Ovary (tissue), 9 donors: ENCODE measurements around the gene NUP42. TPM values are rescaled to one million over a fixed set of nuclear protein-coding genes. Genes with fewer than 3 reads are reported as not detected.
"Not testable (repeated sequence)": the region's sequence is repeated elsewhere in the genome, so short reads cannot be mapped to it uniquely, and the experiment has no call there.

Experiments
- DNase-seq, 5 donors: peaks; one replicate each; pipeline ENCODE4 v3.0.0-alpha.2; 2019 to 2020
- H3K27ac ChIP-seq, 2 donors: fragments of 200-600 bp; one replicate each; pipeline versions ENCODE4 v1.5.1 to v1.8.0; 2019 to 2022
- H3K27me3 ChIP-seq: fragments of 200-600 bp; one replicate; pipeline ENCODE4 v1.8.0; 2022
- H3K36me3 ChIP-seq: fragments of 200-600 bp; sonication (generic); one replicate; pipeline ENCODE4 v1.5.1; 2019
- H3K4me1 ChIP-seq: one replicate; pipeline ENCODE4 v1.8.1; 2013; ENCODE audit warnings: mild to moderate bottlenecking, moderate library complexity; ENCODE audit not compliant: insufficient read depth
- H3K4me3 ChIP-seq: fragments of 200-600 bp; sonication (generic); one replicate; pipeline ENCODE4 v1.5.1; 2017
- H3K9me3 ChIP-seq, 2 donors: fragments of 200-600 bp in 1 of 2; sonication (generic) in 1 of 2; one replicate each; pipeline versions ENCODE4 v1.5.1 to v1.8.1; 2013 to 2019; ENCODE audit warnings: mild to moderate bottlenecking in 1 of 2, moderate library complexity in 1 of 2
- CTCF ChIP-seq, 3 donors: fragments of 450-650 bp in 2 of 3; fragments of 200-600 bp in 1 of 3; IDR thresholded peaks; one replicate each; pipeline versions ENCODE4 v1.5.1 to v1.8.0; 2016 to 2022; ENCODE audit warnings: antibody characterized with exemption in 3 of 3, mild to moderate bottlenecking in 1 of 3
- EP300 ChIP-seq: sonication (generic); formaldehyde crosslinking; IDR thresholded peaks from one replicate; pipeline ENCODE4 v1.6.1; 2017; ENCODE audit warnings: antibody characterized with exemption
- POLR2A ChIP-seq: fragments of 450-650 bp; IDR thresholded peaks from one replicate; pipeline ENCODE4 v1.6.1; 2017; ENCODE audit warnings: antibody characterized with exemption, mild to moderate bottlenecking, moderate library complexity
- WGBS, 3 donors: extraction: QIAGEN DNeasy Blood & Tissue Kit in 1 of 3; methylation state at CpG; one replicate each; pipeline versions ENCODE4 v1.1.5 to v1.1.7; 2013 to 2017; 5-methylcytosine and 5-hydroxymethylcytosine counted together
- intact Hi-C, 4 donors: fragments of 100-400 bp; cut with DNase I; formaldehyde crosslinking; loops; one replicate each; pipeline versions ENCODE4 v1.11.0 to v1.15.1; 2022 to 2023
- polyA plus RNA-seq, 2 donors: library from polyadenylated mRNA; stranded (reverse); fragments of 200-250 nt in 1 of 2; fragments of 350-450 nt in 1 of 2; fragmentation: Illumina TruSeq in 1 of 2; extraction: RNeasy Lipid Tissue Mini Kit (QIAGEN cat#74804) in 1 of 2; gene quantifications; one replicate each; pipeline ENCODE4 v1.2.3, GENCODE V29; 2013 to 2014
- total RNA-seq, 7 donors: library from RNA; depleted of rRNA in 2 of 7; stranded (reverse); fragments of >200 nt in 2 of 7; fragmentation: NEBNext Ultra II Directional in 3 of 7; extraction: Animal tissue kit (Norgen Biotek cat#: 25700) in 3 of 7; gene quantifications; one replicate each; pipeline versions ENCODE4 v1.1.0 to v1.2.4, GENCODE V29; 2016 to 2023
- donor health status: DM: no; HTN: no; CAD: no; lungs with moderate emphysema.
- donor health status: DM: no; HTN: no; CAD: no.
- donor health status: Bipolar disorder and iron deficiency.
- donor health status: DM: yes; HTN: yes; CAD: no.
- donor health status: DM: no; HTN: no; CAD: no.
- donor health status: DM: yes; HTN: yes; CAD: no.

NUP42 gene
- total and polyA plus RNA-seq, 9 donors, result 17.6 to 30.8 (median 23.1) TPM

- Histone ChIP-seq H3K4me1 (no peaks in the 10 kb centered on the region), H3K4me3 (no peak overlapping the region), H3K27me3 (no peaks in the 10 kb centered on the region), H3K27ac (no peak overlapping the region), H3K36me3 (no peaks in the 10 kb centered on the region), H3K9me3 (no peaks in the 10 kb centered on the region)
- WGBS, 3 donors, result 52 to 57% (median 53%) methylated on average over 5 of the region's 5 CpGs
- intact Hi-C loops, result no loop called here
- no peak for TF ChIP-seq POLR2A
- TF ChIP-seq CTCF (IDR thresholded peaks at IDR 0.05), result no peak
- TF ChIP-seq EP300, result no peak
- no peak for DNase-seq
Measured at GRCh38 chr7:23196306-23196705, 14.5 kb downstream of the NUP42 start.

- H3K27me3 ChIP-seq, H3K27ac ChIP-seq, H3K9me3 ChIP-seq, DNase-seq, H3K4me1 ChIP-seq, H3K4me3 ChIP-seq, H3K36me3 ChIP-seq, intact Hi-C loops: not testable (repeated sequence)
- WGBS, 3 donors, result 94 to 96% (median 94%) methylated on average over 5 of the region's 5 CpGs
Measured at GRCh38 chr7:23197745-23198144, 15.9 kb downstream of the NUP42 start.

- TF ChIP-seq EP300 (no peak), POLR2A (no peak), CTCF (IDR thresholded peaks at IDR 0.05) (no peak)
- Histone ChIP-seq H3K27me3 (no peaks in the 10 kb centered on the region), H3K36me3 (no peaks in the 10 kb centered on the region), H3K4me1 (no peaks in the 10 kb centered on the region), H3K27ac (no peak overlapping the region), H3K9me3 (no peaks in the 10 kb centered on the region), H3K4me3 (no peak overlapping the region)
- 88 to 95% (median 90%) methylated on average over 2 of the region's 2 CpGs for WGBS, 3 donors
- DNase-seq, result no peak
- intact Hi-C loops, result no loop called here
Measured at GRCh38 chr7:23200331-23200730, 18.5 kb downstream of the NUP42 start.

GRCh38 chr7:23204241-23204640, 22.4 kb downstream of the NUP42 start:
- Histone ChIP-seq H3K27me3 (no peaks in the 10 kb centered on the region), H3K4me1 (no peaks in the 10 kb centered on the region), H3K4me3 (no peak overlapping the region), H3K27ac (no peak overlapping the region), H3K36me3 (no peaks in the 10 kb centered on the region), H3K9me3 (no peaks in the 10 kb centered on the region)
- DNase-seq, result no peak
- TF ChIP-seq POLR2A (no peak), EP300 (no peak), CTCF (IDR thresholded peaks at IDR 0.05) (no peak)
- intact Hi-C loops, result no loop called here
- 77 to 90% (median 82%) methylated on average over 1 of the region's 1 CpG for WGBS, 3 donors

GRCh38 chr7:23205577-23205908, 23.7 kb downstream of the NUP42 start:
- DNase-seq, result no peak
- Histone ChIP-seq H3K36me3 (no peaks in the 10 kb centered on the region), H3K9me3 (no peaks in the 10 kb centered on the region), H3K27ac (no peak overlapping the region), H3K4me1 (no peaks in the 10 kb centered on the region), H3K4me3 (no peak overlapping the region), H3K27me3 (no peaks in the 10 kb centered on the region)
- intact Hi-C loops, result no loop called here
- TF ChIP-seq EP300 (no peak), CTCF (IDR thresholded peaks at IDR 0.05) (no peak), POLR2A (no peak)
- WGBS, 3 donors, result 82 to 87% (median 87%) methylated on average over 2 of the region's 2 CpGs
